HPDE6-E6E7 (cell line): ENCODE measurements around the gene PRKCB.

Experiments
- DNase-seq: peaks from one replicate; pipeline ENCODE4 v3.0.0; 2011; ENCODE audit warnings: missing footprints; ENCODE audit errors: extremely low spot score

The PRKCB gene

GRCh38 chr16:23836404-23837311 lies 875 bp downstream of the PRKCB start:
- DNase-seq, result no peak

GRCh38 chr16:23837553-23838308 lies 1.9 kb downstream of the PRKCB start:
- no peak for DNase-seq

- DNase-seq, result no peak
These were observed 2.8 kb downstream of the PRKCB start for GRCh38 chr16:23838485-23839142.

GRCh38 chr16:23840310-23840709 lies 4.5 kb downstream of the PRKCB start:
- DNase-seq, result no peak

GRCh38 chr16:23842137-23842600 lies 6.4 kb downstream of the PRKCB start:
- no peak for DNase-seq

GRCh38 chr16:23843143-23843542 lies 7.4 kb downstream of the PRKCB start:
- no peak for DNase-seq

GRCh38 chr16:23847251-23847650 lies 11.5 kb downstream of the PRKCB start:
- no peak for DNase-seq

- DNase-seq, result no peak
These were observed 12.2 kb downstream of the PRKCB start for GRCh38 chr16:23847948-23848347.

GRCh38 chr16:23848958-23849357 lies 13.2 kb downstream of the PRKCB start:
- no peak for DNase-seq

- no peak for DNase-seq
These were observed 17.2 kb downstream of the PRKCB start for GRCh38 chr16:23852794-23853562.

GRCh38 chr16:23855010-23855409 lies 19.2 kb downstream of the PRKCB start:
- no peak for DNase-seq

GRCh38 chr16:23856251-23856709 lies 20.5 kb downstream of the PRKCB start:
- no peak for DNase-seq

- no peak for DNase-seq
These were observed 21.6 kb downstream of the PRKCB start for GRCh38 chr16:23857256-23857880.

GRCh38 chr16:23857881-23858269 lies 22.1 kb downstream of the PRKCB start:
- DNase-seq, result no peak

- DNase-seq, result no peak
These were observed 22.8 kb downstream of the PRKCB start for GRCh38 chr16:23858542-23858941.

GRCh38 chr16:23859713-23860269 lies 24.0 kb downstream of the PRKCB start:
- DNase-seq, result no peak

GRCh38 chr16:23861874-23862273 lies 26.1 kb downstream of the PRKCB start:
- DNase-seq, result no peak

- no peak for DNase-seq
These were observed 26.8 kb downstream of the PRKCB start for GRCh38 chr16:23862556-23862955.

GRCh38 chr16:23863511-23864422 lies 28.0 kb downstream of the PRKCB start:
- DNase-seq, result no peak

- no peak for DNase-seq
These were observed 30.1 kb downstream of the PRKCB start for GRCh38 chr16:23865853-23866252.
